Measurements from ENCODE around the gene ACTL9.

Gene ACTL9

DNA sequence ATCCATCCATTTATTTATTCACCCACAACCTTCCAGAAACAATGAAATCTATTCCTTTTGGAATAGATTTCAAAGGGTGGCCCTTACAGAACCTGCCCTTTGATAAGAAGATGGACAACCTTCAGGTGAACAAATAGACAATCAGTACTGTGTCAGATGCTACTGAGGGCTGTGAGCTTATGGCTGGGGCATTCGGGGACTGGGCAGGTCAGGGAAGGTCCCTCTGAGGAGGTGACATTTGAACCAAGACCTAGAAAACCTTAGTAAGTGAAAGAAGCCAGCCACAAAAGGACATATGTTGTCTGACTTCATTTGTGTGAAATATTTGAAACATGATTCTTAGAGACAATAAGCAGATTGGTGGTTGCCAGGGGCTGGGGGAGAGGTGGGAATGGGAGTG is 15.7 kb downstream of the ACTL9 start:
- no peaks in the 10 kb centered on the region for H3K79me2 ChIP-seq (ENCODE audit: control insufficient read depth, low read length)
- no peaks in the 10 kb centered on the region for H3K9me3 ChIP-seq (ENCODE audit: control insufficient read depth, insufficient read depth, low read length)
- H3K27ac ChIP-seq (ENCODE audit: low read depth, low read length) = no peak overlapping the region
- H3K4me2 ChIP-seq (ENCODE audit: low read length) = no peak overlapping the region
- H3F3A ChIP-seq (ENCODE audit: control insufficient read depth, insufficient read depth) = no peaks in the 10 kb centered on the region
- no peaks in the 10 kb centered on the region for H3K4me1 ChIP-seq (ENCODE audit: control insufficient read depth, low read length)
- H3K9me2 ChIP-seq (replicated peaks; ENCODE audit: control insufficient read depth, low read length) = no peaks in the 10 kb centered on the region
- H3K36me3 ChIP-seq (ENCODE audit: control insufficient read depth, low read length) = no peaks in the 10 kb centered on the region
- no peaks in the 10 kb centered on the region for H4K20me1 ChIP-seq (ENCODE audit: control insufficient read depth, insufficient read depth, low read depth, low read length)
- TF ChIP-seq EZH2phosphoT487 (IDR thresholded peaks at IDR 0.05; ENCODE audit: borderline replicate concordance, low read length) = no peak
- TF ChIP-seq, protein P1, sequence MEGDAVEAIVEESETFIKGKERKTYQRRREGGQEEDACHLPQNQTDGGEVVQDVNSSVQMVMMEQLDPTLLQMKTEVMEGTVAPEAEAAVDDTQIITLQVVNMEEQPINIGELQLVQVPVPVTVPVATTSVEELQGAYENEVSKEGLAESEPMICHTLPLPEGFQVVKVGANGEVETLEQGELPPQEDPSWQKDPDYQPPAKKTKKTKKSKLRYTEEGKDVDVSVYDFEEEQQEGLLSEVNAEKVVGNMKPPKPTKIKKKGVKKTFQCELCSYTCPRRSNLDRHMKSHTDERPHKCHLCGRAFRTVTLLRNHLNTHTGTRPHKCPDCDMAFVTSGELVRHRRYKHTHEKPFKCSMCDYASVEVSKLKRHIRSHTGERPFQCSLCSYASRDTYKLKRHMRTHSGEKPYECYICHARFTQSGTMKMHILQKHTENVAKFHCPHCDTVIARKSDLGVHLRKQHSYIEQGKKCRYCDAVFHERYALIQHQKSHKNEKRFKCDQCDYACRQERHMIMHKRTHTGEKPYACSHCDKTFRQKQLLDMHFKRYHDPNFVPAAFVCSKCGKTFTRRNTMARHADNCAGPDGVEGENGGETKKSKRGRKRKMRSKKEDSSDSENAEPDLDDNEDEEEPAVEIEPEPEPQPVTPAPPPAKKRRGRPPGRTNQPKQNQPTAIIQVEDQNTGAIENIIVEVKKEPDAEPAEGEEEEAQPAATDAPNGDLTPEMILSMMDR (IDR thresholded peaks at IDR 0.05; ENCODE audit: low read depth, low read length, poor library complexity, severe bottlenecking) = no peak
- no peak overlapping the region for H3K4me3 ChIP-seq (ENCODE audit: low read length)
- no peaks in the 10 kb centered on the region for H3K27me3 ChIP-seq (ENCODE audit: control insufficient read depth, low read length)

GRCh38 chr19:8682472-8682871 is 16.1 kb downstream of the ACTL9 start:
- Histone ChIP-seq H3K9me3 (ENCODE audit: control insufficient read depth, insufficient read depth, low read length) (no peaks in the 10 kb centered on the region), H3K4me1 (ENCODE audit: control insufficient read depth, low read length) (no peaks in the 10 kb centered on the region), H3K36me3 (ENCODE audit: control insufficient read depth, low read length) (no peaks in the 10 kb centered on the region), H3K4me3 (ENCODE audit: low read length) (no peak overlapping the region), H3K79me2 (ENCODE audit: control insufficient read depth, low read length) (no peaks in the 10 kb centered on the region), H3K27me3 (ENCODE audit: control insufficient read depth, low read length) (no peaks in the 10 kb centered on the region), H3F3A (ENCODE audit: control insufficient read depth, insufficient read depth) (no peaks in the 10 kb centered on the region), H3K9me2 (replicated peaks; ENCODE audit: control insufficient read depth, low read length) (no peaks in the 10 kb centered on the region), H3K4me2 (ENCODE audit: low read length) (no peak overlapping the region), H4K20me1 (ENCODE audit: control insufficient read depth, insufficient read depth, low read depth, low read length) (no peaks in the 10 kb centered on the region), H3K27ac (ENCODE audit: low read depth, low read length) (no peak overlapping the region)
- TF ChIP-seq EZH2phosphoT487 (IDR thresholded peaks at IDR 0.05; ENCODE audit: borderline replicate concordance, low read length) = no peak
- TF ChIP-seq, protein P1 (IDR thresholded peaks at IDR 0.05; ENCODE audit: low read depth, low read length, poor library complexity, severe bottlenecking) = no peak

GRCh38 chr19:8681345-8682029 is 17.1 kb downstream of the ACTL9 start:
- no peaks in the 10 kb centered on the region for H3K27me3 ChIP-seq (ENCODE audit: control insufficient read depth, low read length)
- no peaks in the 10 kb centered on the region for H3F3A ChIP-seq (ENCODE audit: control insufficient read depth, insufficient read depth)
- no peaks in the 10 kb centered on the region for H4K20me1 ChIP-seq (ENCODE audit: control insufficient read depth, insufficient read depth, low read depth, low read length)

More at GRCh38 chr19:8681345-8682029, 17.1 kb downstream of the ACTL9 start:
- no peaks in the 10 kb centered on the region for H3K36me3 ChIP-seq (ENCODE audit: control insufficient read depth, low read length)
- H3K4me1 ChIP-seq (ENCODE audit: control insufficient read depth, low read length) = no peaks in the 10 kb centered on the region
- no peak overlapping the region for H3K4me3 ChIP-seq (ENCODE audit: low read length)
- no peaks in the 10 kb centered on the region for H3K9me2 ChIP-seq (replicated peaks; ENCODE audit: control insufficient read depth, low read length)
- no peak overlapping the region for H3K27ac ChIP-seq (ENCODE audit: low read depth, low read length)
- no peaks in the 10 kb centered on the region for H3K79me2 ChIP-seq (ENCODE audit: control insufficient read depth, low read length)
- H3K4me2 ChIP-seq (ENCODE audit: low read length) = no peak overlapping the region
- H3K9me3 ChIP-seq (ENCODE audit: control insufficient read depth, insufficient read depth, low read length) = no peaks in the 10 kb centered on the region
- TF ChIP-seq, protein P1 (IDR thresholded peaks at IDR 0.05; ENCODE audit: low read depth, low read length, poor library complexity, severe bottlenecking) = no peak
- TF ChIP-seq EZH2phosphoT487 (IDR thresholded peaks at IDR 0.05; ENCODE audit: borderline replicate concordance, low read length) = no peak
